Hematopoietic multipotent progenitor cell (in vitro differentiated cells): Measurements from ENCODE around the gene EMC1. TPM values are rescaled to one million over a fixed set of nuclear protein-coding genes. Genes with fewer than 3 reads are reported as not detected.

Experiments
- DNase-seq, 3 donors: peaks; one replicate each; pipeline ENCODE4 v3.0.0-alpha.2; 2011 to 2015; ENCODE audit warnings: low read depth in 2 of 3, low spot score in 2 of 3
- total RNA-seq: library from RNA; depleted of rRNA; stranded (reverse); fragments of >200 nt; gene quantifications from one replicate; pipeline ENCODE4 v1.2.3, GENCODE V29; 2012

Gene EMC1
- total RNA-seq, 1 donor: 57.9 TPM

- no peak for DNase-seq
These were observed 53.5 kb downstream of the EMC1 start for GRCh38 chr1:19197845-19198244.

DNA sequence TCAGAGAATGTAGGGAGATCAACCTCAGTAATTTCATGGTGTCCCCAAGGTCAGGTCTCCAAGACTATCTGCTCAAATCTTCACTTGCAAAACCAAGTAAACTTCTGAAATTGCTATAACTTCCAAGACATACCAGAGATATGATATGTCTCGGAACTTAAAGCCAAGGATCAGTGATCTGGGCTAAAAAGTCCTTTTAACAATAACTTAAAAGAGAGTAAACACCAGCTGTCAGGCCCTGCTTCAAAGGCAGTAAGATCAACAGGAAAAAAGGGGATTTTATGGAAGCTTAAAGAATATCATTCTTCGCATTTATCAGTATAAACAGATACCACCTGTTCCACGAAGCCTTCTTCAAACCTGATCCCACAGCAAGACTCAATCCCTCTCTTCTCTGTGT is 55.0 kb downstream of the EMC1 start:
- no peak for DNase-seq

GRCh38 chr1:19193004-19193403 is 58.3 kb downstream of the EMC1 start:
- no peak for DNase-seq

- DNase-seq: no peak
These were observed 59.5 kb downstream of the EMC1 start for GRCh38 chr1:19191811-19192210.

DNA sequence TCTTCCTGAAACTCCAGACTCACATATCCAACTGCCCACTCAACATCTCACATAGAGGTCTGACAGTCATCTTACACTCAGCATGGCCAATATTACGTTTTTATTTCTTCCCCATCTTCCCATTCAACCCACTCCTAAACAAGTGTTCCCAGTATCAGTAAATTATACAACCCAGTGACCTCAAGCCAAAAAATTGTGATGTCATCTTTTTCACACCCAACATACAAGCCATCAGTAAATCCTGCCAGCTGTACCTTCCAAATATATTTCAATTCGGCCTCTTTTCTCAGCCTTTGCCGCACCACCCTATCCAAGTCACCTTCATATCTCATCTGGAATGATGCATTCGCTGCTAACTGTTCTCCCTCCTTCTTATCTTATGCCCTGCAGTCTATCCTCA is 60.9 kb downstream of the EMC1 start:
- DNase-seq: no peak

GRCh38 chr1:19189270-19189669 is 62.1 kb downstream of the EMC1 start:
- DNase-seq: no peak

DNA sequence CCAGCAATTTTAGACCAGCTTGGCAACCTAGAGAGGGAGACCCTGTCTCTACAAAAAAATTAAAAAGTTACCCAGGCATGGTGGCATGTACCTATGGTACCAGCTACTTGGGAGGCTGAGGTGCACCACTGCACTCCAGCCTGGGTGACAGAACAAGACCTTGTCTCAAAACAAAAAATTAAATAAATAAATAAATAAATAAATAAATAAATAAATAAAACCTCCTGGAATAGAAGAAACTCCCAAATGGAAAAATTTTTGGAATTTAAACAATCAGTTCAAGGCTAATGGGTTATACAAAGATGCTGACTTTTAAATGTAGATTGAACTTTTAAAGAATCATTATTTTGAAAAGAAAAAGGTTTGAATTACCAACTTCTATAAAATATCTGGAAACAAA is 63.5 kb downstream of the EMC1 start:
- no peak for DNase-seq

DNA sequence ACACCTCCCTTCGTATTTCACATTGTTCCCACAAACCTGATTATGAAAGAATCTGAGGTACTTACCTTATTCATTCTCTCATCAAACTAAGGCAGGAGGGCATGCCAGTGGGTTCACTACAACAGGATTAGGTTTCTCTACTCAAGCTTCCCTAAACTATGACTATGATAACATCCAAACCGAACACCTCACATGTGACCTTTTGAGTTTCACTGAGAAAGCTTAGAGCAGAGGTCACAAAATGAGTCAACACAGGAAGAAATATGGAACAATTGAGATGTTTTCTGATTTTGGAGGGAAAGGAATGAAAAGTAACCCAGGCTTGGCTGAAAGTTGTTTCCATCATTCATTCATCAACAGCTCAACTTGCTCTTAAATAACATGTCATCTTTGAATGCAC is 65.3 kb downstream of the EMC1 start:
- DNase-seq: no peak

DNA sequence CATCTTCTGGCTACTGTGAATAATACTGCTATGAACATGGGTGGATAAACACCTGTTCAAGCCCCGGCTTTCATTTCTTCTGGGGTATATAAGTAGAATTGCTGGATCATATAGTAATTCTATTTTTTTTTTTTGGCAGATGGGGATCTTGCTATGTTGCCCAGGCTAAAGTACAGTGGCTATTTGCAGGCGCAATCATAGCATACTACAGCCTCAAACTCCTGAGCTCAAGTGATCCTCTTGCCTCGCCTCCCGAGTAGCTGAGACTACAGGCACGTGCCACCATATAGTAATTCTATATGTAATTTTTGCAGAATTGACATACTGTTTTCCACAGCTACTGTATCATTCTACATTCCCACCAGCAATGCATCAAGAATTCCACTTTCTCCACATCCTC is 69.1 kb downstream of the EMC1 start:
- DNase-seq: no peak

- peak in 1 of 3 donors; percentile 39 for DNase-seq
These were observed 71.1 kb downstream of the EMC1 start for GRCh38 chr1:19180265-19180657.

DNA sequence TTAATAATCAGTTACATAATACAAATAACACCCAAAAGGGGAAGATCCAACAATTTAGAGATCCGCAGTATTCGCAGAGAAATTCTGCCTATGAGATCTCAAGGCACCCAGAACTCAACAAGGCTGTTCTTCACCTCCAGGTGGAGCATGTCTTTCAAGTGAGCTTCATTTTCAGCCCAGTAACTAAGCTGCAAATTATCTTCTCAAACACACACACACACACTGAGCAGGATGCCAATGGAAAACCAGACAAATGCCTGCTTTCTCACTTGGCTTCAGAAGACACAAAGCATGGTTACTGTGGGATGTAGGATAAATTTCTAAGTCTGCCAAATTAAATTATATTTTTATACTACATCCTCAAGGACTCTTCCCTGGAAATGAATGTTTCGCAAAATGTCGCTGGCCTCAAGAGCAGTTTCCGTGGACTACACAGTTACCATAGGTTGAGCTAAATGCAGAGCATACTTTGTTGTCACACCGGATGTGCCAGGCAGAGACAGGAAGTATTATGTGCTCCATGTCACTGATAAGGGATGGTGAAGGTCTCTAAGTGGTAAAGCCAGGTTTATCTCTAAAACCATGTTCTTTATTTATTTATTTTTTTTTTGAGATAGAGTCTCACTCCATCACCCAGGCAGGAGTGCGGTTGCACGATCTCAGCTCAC is 71.6 kb downstream of the EMC1 start:
- DNase-seq: peak in 2 of 3 donors; percentile 83 to 95

DNA sequence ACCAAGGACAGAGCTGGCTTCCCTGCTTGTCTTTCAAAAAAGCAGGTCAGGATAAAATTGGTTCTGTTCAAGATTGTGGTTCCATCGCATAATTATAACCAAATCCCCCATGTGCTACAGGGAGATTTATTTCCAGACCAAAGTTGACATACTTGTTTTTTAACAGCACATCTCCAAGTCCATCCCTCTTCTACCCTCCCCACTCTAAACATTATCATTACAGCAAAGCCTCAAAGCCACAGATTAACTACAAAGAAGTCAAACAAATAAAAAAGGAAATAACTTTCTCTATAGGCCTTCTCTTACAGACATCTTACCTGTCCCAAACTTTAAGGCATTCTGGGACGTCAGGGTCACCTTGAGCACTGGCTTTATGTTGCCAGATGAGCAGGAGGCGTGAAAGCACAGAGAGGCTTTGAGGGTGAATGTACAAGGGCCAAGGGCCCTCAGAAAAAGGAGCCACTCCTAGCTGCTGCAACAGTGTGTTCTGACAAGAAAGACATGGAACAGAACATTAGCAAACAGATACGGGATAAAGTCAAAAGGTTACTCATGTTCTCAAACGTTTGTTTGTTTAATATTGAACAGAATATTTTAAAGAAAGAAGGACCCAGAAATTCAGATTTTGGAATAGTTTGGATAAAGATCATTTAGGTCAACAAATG is 72.5 kb downstream of the EMC1 start:
- DNase-seq: no peak

GRCh38 chr1:19177811-19178210 is 73.5 kb downstream of the EMC1 start:
- no peak for DNase-seq

GRCh38 chr1:19169642-19170041 is 81.7 kb downstream of the EMC1 start:
- DNase-seq: no peak

DNA sequence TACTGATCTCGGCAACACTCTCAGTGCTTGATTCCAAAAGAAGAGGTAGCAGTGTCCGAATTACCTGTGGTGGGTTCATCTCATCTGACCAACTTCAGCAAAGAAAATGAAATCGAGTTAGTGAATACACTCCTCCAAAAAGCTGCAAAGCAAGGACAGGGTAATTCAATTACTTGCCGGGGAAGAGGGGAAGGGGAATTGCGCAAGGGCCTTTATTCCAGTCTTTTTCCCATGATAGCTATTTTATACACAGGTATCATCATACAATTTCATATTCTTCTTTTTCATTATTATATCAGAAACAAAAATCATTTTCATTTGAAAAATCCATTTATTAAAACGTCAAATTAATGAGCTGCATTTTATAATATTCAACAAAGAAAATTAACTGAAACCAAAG is 84.2 kb downstream of the EMC1 start:
- DNase-seq: no peak

DNA sequence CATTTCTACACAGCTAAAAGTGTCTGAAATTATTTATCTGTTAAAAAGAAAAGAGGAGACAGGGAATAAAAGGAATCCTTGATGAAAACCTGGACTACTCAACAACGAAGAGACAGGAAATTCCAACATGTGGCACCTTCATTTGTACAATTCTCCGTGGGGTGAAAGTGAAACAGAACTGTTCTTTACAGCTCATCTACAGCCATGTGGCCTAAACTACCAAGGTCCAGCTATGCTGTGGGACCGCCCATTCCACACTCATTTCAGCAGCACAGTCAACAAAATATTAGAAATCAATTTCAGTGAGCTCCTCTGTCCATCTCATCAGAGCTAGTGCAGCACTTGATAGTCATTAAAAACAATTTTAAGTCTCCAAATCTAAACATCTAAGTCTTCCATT is 85.3 kb downstream of the EMC1 start:
- DNase-seq: no peak

Other genes with a start within 250 kb of the EMC1 start
- gene UBR4, start 41.3 kb downstream of the EMC1 start, total RNA-seq: 139 TPM
- 21.0 TPM for gene MRTO4, start 281 bp upstream of the EMC1 start, total RNA-seq
- gene AKR7A3, start 37.2 kb upstream of the EMC1 start, total RNA-seq: 0.54 TPM
- gene AKR7A2, start 60.6 kb upstream of the EMC1 start, total RNA-seq: 66.0 TPM
- 21.5 TPM for gene SLC66A1, start 60.8 kb upstream of the EMC1 start, total RNA-seq
- 102 TPM for gene CAPZB, start 234.0 kb upstream of the EMC1 start, total RNA-seq